ENCODE results near the gene SH3D21.

The SH3D21 gene

GRCh38 chr1:36273024-36273423 lies 33.1 kb upstream of the SH3D21 start:
- TF ChIP-seq CTCF (conservative IDR thresholded peaks at IDR 0.05; ENCODE audit: low read depth, low read length) = no peak
- no peak for DNase-seq (ENCODE audit: low read depth)
- H3K4me3 ChIP-seq (ENCODE audit: low read depth, low read length) = no peak overlapping the region

GRCh38 chr1:36274201-36274600 lies 32.0 kb upstream of the SH3D21 start:
- no peak for TF ChIP-seq CTCF (conservative IDR thresholded peaks at IDR 0.05; ENCODE audit: low read depth, low read length)
- DNase-seq (ENCODE audit: low read depth) = no peak
- no peak overlapping the region for H3K4me3 ChIP-seq (ENCODE audit: low read depth, low read length)

- no peak overlapping the region for H3K4me3 ChIP-seq (ENCODE audit: low read depth, low read length)
- no peak for DNase-seq (ENCODE audit: low read depth)
- no peak for TF ChIP-seq CTCF (conservative IDR thresholded peaks at IDR 0.05; ENCODE audit: low read depth, low read length)
Observed at GRCh38 chr1:36276688-36277087, 29.5 kb upstream of the SH3D21 start.

GRCh38 chr1:36279110-36279788 lies 26.9 kb upstream of the SH3D21 start:
- no peak for TF ChIP-seq CTCF (conservative IDR thresholded peaks at IDR 0.05; ENCODE audit: low read depth, low read length)
- no peak overlapping the region for H3K4me3 ChIP-seq (ENCODE audit: low read depth, low read length)
- peak; percentile 79 for DNase-seq (ENCODE audit: low read depth)

GRCh38 chr1:36279789-36280296 lies 26.3 kb upstream of the SH3D21 start:
- H3K4me3 ChIP-seq (ENCODE audit: low read depth, low read length) = no peak overlapping the region
- TF ChIP-seq CTCF (conservative IDR thresholded peaks at IDR 0.05; ENCODE audit: low read depth, low read length) = no peak
- no peak for DNase-seq (ENCODE audit: low read depth)

GRCh38 chr1:36284061-36284460 lies 22.1 kb upstream of the SH3D21 start:
- H3K4me3 ChIP-seq (ENCODE audit: low read depth, low read length) = no peak overlapping the region
- TF ChIP-seq CTCF (conservative IDR thresholded peaks at IDR 0.05; ENCODE audit: low read depth, low read length) = no peak
- no peak for DNase-seq (ENCODE audit: low read depth)

GRCh38 chr1:36284517-36284916 lies 21.7 kb upstream of the SH3D21 start:
- no peak for TF ChIP-seq CTCF (conservative IDR thresholded peaks at IDR 0.05; ENCODE audit: low read depth, low read length)
- H3K4me3 ChIP-seq (ENCODE audit: low read depth, low read length) = no peak overlapping the region

More at GRCh38 chr1:36284517-36284916, 21.7 kb upstream of the SH3D21 start:
- no peak for DNase-seq (ENCODE audit: low read depth)
